Rectal smooth muscle tissue (tissue), 1 donor: Measurements from ENCODE around the gene DDX49.
"Not testable (repeated sequence)": the region's sequence is repeated elsewhere in the genome, so short reads cannot be mapped to it uniquely, and the experiment has no call there.

Source experiments
- H3K27ac ChIP-seq: one replicate; pipeline ENCODE4 v1.7.0; 2013; ENCODE audit warnings: low read depth, low read length, inconsistent platforms
- H3K27me3 ChIP-seq: one replicate; pipeline ENCODE4 v1.7.0; 2013; ENCODE audit warnings: low read length; ENCODE audit not compliant: control insufficient read depth, insufficient read depth
- H3K36me3 ChIP-seq: one replicate; pipeline ENCODE4 v1.7.0; 2013; ENCODE audit warnings: low read length; ENCODE audit not compliant: control insufficient read depth, insufficient read depth
- H3K4me1 ChIP-seq: one replicate; pipeline ENCODE4 v1.7.0; 2013; ENCODE audit warnings: low read length; ENCODE audit not compliant: control insufficient read depth, insufficient read depth
- H3K4me3 ChIP-seq: one replicate; pipeline ENCODE4 v1.7.0; 2013; ENCODE audit warnings: low read length
- H3K9ac ChIP-seq: one replicate; pipeline ENCODE4 v1.7.0; 2013; ENCODE audit warnings: low read length

Gene DDX49

DNA sequence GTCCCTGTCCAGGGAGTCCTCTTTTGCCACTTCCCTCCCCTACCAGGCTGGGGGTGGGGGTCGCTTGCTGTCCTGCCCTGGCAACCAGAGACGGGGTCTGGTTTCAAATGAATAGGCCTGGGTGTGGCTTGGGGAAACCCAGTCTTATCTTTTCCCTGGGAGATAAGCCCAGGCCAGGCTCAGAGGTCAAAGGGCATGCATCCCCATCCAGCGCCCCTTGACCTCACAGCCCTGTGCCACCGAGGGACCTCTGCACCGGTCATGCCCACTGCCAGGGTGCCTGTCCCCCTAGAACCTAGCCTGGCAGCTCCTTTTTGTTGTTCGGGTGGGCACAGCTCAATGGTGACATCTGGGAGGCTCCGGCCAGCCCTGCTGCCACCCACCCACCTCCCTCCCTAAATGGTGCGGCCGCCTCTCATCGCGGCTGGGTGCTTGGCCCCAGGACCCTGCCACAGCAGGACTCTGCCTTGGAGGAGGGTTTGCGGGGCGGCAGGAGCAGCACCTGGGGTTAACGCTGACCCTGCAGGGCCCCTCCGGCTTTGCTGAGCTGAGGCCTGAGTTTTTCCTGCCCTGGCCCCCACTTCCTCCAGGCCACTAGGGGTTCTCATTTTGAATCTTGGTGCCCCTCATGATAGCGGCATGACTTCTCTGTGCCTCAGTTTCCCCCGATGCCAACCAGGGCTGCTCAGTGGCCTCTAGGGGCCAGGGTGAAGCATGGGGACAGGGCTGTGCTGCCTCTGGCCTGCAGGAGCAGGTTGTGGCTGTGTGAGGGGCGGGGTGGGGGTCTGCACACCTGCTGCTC lies 20.7 kb upstream of the DDX49 start:
- Histone ChIP-seq H3K36me3 (peaks cover 15% of the 10 kb centered on the region), H3K4me3 (no peak overlapping the region), H3K27me3 (peaks cover 19% of the 10 kb centered on the region), H3K4me1 (peaks cover 3% of the 10 kb centered on the region), H3K27ac (no peak overlapping the region), H3K9ac (no peak overlapping the region)

- H3K27ac ChIP-seq: no peak overlapping the region
- H3K27me3 ChIP-seq: peaks cover 10% of the 10 kb centered on the region
- H3K4me1 ChIP-seq: peaks cover 3% of the 10 kb centered on the region
- H3K36me3 ChIP-seq: peaks cover 19% of the 10 kb centered on the region
- no peak overlapping the region for H3K9ac ChIP-seq
- H3K4me3 ChIP-seq: no peak overlapping the region
Measured at GRCh38 chr19:18899624-18900560, 19.6 kb upstream of the DDX49 start.

GRCh38 chr19:18900700-18901481 lies 18.6 kb upstream of the DDX49 start:
- Histone ChIP-seq H3K36me3 (peaks cover 19% of the 10 kb centered on the region), H3K27ac (no peak overlapping the region), H3K9ac (no peak overlapping the region), H3K27me3 (peaks cover 8% of the 10 kb centered on the region), H3K4me1 (no peaks in the 10 kb centered on the region), H3K4me3 (no peak overlapping the region)

DNA sequence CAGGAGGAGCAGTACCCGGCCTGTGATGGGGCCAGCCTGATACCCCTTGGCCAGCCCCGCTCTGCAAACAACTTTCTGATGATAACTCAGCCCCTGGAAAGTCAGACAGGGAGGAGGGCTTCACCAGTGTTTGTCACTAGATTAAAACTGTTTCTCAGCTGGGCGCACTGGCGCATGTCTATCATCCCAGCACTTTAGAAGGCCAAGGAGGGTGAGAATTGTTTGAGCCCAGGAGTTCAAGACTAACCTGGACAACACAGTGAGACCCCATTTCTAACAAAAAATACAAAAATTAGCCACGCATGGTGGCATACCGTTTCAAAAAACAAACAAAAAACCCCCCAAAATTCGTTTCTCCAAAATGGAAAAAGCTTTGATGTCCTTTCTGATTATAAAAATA lies 18.0 kb upstream of the DDX49 start:
- Histone ChIP-seq H3K9ac (no peak overlapping the region), H3K4me1 (no peaks in the 10 kb centered on the region), H3K4me3 (no peak overlapping the region), H3K27me3 (peaks cover 8% of the 10 kb centered on the region), H3K27ac (no peak overlapping the region), H3K36me3 (peaks cover 19% of the 10 kb centered on the region)

GRCh38 chr19:18902519-18902918 lies 17.0 kb upstream of the DDX49 start:
- H3K4me1 ChIP-seq: not testable (repeated sequence)

DNA sequence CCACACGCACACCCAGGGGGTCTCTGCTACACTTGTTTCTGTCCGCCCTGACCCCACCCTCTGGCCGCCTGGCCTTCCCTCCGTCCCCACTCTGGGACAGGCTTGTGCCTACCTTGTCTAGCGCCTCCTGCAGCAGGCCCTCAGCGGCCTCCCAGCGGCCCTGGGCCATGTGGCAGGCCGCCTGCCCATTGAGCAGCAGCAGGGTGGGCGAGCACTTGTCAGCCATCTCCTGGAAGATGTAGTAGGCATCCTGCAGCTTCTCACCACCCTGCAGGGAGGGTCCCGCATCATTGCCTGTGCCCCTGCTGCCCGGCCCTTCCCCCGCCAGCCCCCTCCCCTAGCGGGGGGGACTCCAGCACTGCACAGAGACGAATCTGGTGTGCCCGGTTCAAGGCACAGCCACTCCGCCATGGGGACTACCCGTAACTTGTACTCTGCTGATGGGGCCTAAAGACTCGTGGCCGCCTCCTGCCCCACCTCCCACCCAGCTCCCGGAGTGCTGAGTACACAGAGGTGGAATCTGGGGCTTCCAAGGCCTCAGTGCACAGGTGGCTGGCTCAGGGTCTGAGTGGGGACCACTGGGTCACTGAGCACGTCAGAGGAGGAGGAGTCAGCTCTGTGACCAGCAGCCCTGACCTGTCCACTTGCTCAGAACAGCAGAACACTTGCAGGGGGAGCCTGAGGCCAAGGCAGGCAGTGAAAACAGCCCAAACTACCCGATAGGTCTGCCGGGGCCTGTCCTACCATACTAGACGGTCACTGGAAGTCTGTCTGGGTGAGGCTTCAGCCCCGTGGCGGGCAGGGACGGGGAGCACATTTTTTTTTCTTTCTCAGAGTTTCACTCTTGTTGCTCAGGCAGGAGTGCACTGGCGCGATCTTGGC lies 16.1 kb upstream of the DDX49 start:
- Histone ChIP-seq H3K4me1 (no peaks in the 10 kb centered on the region), H3K27me3 (no peaks in the 10 kb centered on the region), H3K9ac (no peak overlapping the region), H3K4me3 (no peak overlapping the region), H3K27ac (no peak overlapping the region), H3K36me3 (peaks cover 23% of the 10 kb centered on the region)

More at GRCh38 chr19:18902519-18902918, 17.0 kb upstream of the DDX49 start:
- not testable (repeated sequence) for H3K27ac ChIP-seq, H3K4me3 ChIP-seq, H3K27me3 ChIP-seq, H3K9ac ChIP-seq
- H3K36me3 ChIP-seq: peaks cover 23% of the 10 kb centered on the region

GRCh38 chr19:18904334-18905057 lies 15.0 kb upstream of the DDX49 start:
- Histone ChIP-seq H3K9ac (no peak overlapping the region), H3K4me1 (no peaks in the 10 kb centered on the region), H3K27me3 (no peaks in the 10 kb centered on the region), H3K27ac (no peak overlapping the region), H3K4me3 (no peak overlapping the region), H3K36me3 (peaks cover 22% of the 10 kb centered on the region)

- Histone ChIP-seq H3K9ac (no peak overlapping the region), H3K36me3 (peaks cover 19% of the 10 kb centered on the region)
Measured at GRCh38 chr19:18905058-18905456, 14.5 kb upstream of the DDX49 start.

GRCh38 chr19:18905513-18906236 lies 13.8 kb upstream of the DDX49 start:
- no peaks in the 10 kb centered on the region for H3K4me1 ChIP-seq
- no peak overlapping the region for H3K27ac ChIP-seq
- H3K4me3 ChIP-seq: no peak overlapping the region
- H3K9ac ChIP-seq: no peak overlapping the region
- H3K36me3 ChIP-seq: peaks cover 17% of the 10 kb centered on the region
- no peaks in the 10 kb centered on the region for H3K27me3 ChIP-seq

More at GRCh38 chr19:18905058-18905456, 14.5 kb upstream of the DDX49 start:
- Histone ChIP-seq H3K27me3 (no peaks in the 10 kb centered on the region), H3K4me1 (no peaks in the 10 kb centered on the region), H3K4me3 (no peak overlapping the region), H3K27ac (no peak overlapping the region)

GRCh38 chr19:18906605-18907519 lies 12.7 kb upstream of the DDX49 start:
- Histone ChIP-seq H3K9ac (no peak overlapping the region), H3K4me1 (no peaks in the 10 kb centered on the region), H3K27ac (no peak overlapping the region), H3K36me3 (peaks cover 13% of the 10 kb centered on the region), H3K27me3 (no peaks in the 10 kb centered on the region), H3K4me3 (no peak overlapping the region)
